ENCODE data around the gene TMEM167B.
"Not testable (repeated sequence)": the region's sequence is repeated elsewhere in the genome, so short reads cannot be mapped to it uniquely, and the experiment has no call there.

Gene TMEM167B

DNA sequence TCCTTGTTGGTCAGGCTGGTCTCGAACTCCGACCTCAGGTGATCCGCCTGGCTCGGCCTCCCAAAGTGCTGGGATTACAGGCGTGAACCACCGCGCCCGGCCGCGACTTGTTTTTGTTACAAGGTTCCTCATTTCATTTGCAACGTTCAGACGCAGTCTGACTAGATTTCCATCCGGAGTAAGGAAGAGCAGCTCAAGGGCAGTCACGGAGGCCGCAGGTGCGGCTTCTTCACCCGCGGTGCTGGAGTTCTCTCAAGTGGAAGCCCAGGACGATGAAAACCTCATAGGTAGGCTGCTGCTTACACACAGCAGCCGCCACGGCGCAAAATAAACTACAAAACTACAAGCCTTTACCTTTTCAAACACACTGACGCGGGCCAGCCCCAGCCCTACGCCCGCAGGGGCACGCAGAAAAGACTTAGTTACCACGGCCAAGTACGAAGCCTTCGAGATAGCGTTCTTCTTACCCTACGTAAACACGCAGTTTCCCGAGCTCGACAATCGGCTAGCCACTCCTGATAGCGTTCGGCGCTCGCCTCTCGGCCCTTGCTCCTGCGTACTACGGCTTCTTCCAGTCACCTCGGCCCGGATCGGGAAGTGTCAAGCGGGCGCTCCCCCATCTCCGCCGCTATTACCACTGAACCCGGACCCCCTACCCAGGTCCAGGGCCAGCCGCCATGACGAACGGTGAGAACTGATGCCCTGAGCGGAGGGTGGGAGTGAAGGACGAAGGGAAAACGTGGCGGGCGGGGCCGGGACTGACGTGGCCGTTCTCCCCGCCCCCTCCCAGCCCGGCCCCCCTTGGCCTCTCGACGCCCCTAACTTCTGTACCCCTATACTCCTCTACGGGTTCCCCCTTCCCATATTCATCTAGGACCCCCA is at the start of gene TMEM167B:
Gene TMEM167B (plus strand): TSS at position 569 of the 882 bp plus-strand sequence. CDS start 109 bp downstream, at position 678.
- DNase-seq: peak; percentile 88
- in situ Hi-C loops (cut with HindIII; ENCODE audit: low pct_ligation_motif_present, low pct_unique_long_range_greater_than_20kb, low sequenced_read_pairs): no loop called here

DNA sequence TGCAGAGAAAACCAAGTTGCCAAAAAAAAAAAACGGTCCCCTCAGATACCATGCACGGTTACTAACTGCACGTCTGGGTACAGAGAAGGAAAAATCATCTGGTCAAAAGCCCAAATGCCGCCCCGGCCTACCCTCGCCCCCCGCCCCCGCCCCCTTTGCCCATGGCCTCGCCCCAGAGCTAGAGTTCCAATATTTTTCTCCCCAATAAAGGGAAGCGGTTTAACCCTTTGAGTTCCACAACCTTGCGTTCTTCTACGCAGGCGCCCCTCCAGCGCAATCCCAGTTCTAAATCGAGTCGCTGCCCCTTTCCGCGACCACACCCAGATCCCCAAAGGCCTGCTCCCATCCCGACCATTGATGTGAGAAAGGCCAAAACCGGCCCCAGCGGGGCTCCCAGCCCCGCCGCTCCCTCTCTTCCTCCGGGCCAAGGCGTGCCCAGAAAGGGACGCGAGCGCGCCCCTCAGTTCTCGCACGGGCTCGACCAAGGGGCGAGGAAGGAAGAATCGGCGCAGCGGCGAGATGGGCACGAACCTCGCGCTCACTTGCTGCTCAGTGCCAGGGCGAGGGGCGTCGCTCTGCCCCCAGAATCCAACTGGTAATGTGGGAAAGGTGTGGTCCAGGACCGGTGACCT is 49.5 kb upstream of the TMEM167B start:
- in situ Hi-C loops (cut with HindIII; ENCODE audit: low pct_ligation_motif_present, low pct_unique_long_range_greater_than_20kb, low sequenced_read_pairs): no loop called here
- peak; percentile 20 for DNase-seq

DNA sequence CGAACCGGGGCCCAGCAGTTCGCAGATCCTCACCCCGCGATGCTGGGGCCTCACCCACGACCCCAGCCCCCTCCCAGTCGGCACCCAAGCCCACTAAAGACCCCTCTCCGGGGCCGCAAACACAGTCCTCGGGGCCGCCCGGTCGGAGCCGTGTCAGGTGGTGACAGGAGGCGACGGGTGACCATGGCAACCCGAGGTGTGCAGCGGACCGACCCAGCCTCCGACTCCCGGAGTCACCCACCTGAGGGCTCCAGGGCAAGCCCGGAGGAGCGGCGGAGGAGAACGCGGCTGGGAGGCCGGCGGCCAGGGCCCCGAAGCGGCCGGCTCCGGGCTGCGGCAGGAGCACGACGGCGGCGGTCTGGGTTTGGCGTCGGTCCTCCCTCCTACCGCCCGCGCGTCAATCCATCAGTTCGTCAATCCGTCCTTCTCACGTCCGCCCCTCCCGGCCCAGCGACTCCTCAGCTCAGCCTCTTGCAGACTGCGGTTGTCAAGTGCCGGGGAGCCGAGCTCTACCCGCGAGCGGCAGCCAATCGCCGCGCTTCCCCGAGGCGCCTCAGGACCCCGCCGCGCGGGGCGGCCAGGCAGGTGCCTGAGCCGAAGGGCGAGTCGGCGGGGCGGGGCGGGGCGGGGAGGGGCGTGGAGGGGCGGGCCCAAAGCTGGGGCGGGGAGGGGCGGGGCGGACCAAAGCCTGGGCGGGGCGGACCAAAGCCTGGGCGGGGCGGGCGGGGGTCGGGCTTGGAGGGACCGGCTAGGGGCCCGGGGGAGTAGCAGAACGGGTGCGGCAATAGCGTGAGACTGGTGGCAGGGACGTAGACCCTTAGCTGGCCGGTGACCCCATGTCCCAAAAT is 48.7 kb upstream of the TMEM167B start, which contains the start of gene WDR47:
Gene WDR47 (minus strand): TSS at position 482 of the 848 bp plus-strand sequence. CDS start 18,590 bp downstream, outside the sequence.
- in situ Hi-C loops (cut with HindIII; ENCODE audit: low pct_ligation_motif_present, low pct_unique_long_range_greater_than_20kb, low sequenced_read_pairs): no loop called here
- DNase-seq: peak; percentile 96

DNA sequence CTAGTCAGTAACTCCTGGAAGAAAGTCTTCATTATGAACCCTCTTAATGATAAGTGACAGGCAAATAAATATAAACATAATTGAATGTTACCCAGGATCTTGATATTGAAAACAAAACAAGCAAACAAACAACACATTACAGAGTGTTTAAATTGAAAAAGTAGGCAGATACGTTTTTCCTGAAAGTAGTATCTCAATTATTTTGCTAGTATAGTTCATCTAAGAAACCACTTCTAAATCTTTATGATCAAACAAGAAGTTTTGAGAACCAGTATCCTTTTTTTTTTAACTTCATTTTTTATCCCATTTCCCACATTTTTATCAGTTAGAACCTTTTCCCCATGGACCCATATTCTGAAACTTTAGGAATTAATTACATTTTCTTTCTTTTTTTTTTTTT is 45.0 kb upstream of the TMEM167B start:
- DNase-seq: no peak
- in situ Hi-C loops (cut with HindIII; ENCODE audit: low pct_ligation_motif_present, low pct_unique_long_range_greater_than_20kb, low sequenced_read_pairs): no loop called here

DNA sequence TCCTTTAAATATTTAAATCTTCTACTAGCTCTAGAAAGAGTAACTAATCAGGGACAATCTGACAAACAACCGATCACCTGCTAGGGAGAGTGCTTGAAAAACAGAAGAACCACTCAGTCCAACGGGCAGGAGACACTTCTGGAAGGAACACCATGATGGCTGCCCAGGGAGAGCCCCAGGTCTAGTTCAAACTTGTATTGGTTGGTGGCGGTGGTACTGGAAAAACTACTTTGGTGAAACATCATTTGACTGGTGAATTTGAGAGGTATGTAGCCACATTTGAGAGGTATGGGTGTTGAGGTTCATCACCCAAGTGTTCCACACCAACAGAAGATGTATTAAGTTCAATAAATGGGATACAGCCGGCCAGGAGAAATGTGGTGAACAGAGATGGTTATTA is 43.9 kb upstream of the TMEM167B start:
- in situ Hi-C loops (cut with HindIII; ENCODE audit: low pct_ligation_motif_present, low pct_unique_long_range_greater_than_20kb, low sequenced_read_pairs): no loop called here
- no peak for DNase-seq

DNA sequence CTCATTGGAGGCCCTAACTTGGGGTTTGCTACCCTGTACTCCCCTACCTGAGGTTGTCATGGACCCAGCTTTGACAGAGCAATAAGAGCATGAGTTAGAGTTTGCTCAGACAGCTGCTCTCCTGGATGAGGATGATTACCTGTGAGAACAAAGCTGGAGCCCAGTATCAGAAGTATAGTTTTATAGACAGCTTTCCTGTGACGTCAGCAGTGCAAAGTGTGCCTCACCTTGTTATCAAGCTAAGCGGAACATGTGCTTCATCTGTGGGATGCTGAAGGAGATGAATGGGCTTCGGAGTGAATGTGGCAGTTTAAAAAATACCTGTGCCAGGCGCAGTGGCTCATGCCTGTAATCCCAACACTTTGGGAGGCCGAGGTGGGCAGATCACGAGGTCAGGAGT is 43.2 kb upstream of the TMEM167B start:
- in situ Hi-C loops (cut with HindIII; ENCODE audit: low pct_ligation_motif_present, low pct_unique_long_range_greater_than_20kb, low sequenced_read_pairs): no loop called here
- no peak for DNase-seq

DNA sequence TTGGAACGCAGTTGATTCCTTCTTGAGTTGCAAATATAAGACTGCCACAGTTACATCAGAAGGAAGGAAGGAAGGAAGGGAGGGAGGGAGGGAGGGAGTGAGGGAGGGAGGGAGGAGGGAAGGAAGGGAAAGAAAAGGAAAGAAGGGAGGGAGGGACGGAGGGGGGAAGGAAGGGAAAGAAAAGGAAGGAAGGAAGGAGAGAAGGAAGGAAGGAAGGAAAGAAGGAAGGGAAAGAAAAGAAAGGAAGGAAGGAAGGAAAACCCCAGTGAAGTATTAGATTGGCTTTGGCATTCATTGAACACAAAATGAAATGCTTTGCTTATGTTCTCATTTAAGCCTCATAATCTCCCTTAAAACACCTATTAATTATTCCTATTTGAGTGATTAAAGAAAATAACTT is 42.2 kb upstream of the TMEM167B start:
- in situ Hi-C loops (cut with HindIII; ENCODE audit: low pct_ligation_motif_present, low pct_unique_long_range_greater_than_20kb, low sequenced_read_pairs): no loop called here

DNA sequence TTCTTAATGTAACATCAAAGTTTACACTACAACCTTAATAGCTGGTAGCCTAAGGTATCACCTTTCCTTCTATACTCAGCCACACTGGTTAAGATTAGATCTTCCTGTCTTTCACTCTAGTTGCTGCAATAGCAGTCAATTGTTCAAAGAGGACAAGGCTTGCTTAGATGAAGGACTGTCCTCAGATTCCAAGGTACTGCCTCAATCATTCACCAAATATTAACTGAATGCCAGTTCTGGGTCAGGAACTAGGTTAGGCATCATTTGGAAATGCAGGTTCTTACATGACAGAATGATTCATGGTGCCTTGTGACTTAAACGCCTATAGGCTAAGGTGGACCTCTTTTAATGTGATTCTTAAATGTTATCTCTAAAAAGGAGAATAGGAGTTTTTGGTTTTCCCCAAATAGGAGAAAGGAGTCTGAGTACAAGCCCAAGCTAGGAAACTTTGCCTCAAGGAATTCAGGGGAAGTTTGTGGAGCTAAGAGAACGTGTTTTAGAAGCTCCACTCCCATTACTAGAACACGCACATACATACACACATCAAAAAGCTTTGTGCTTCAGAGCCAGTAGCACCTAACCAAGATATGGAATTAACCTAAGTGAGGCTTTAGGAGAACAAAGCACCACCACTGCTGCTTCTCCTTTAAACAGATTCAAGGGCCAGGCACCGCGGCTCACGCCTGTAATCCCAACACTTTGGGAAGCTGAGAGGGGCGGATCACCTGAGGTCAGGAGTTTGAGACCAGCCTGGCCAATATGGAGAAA is 40.2 kb upstream of the TMEM167B start:
- DNase-seq: peak; percentile 30
- in situ Hi-C loops (cut with HindIII; ENCODE audit: low pct_ligation_motif_present, low pct_unique_long_range_greater_than_20kb, low sequenced_read_pairs): no loop called here

More for the DNA sequence above, 42.2 kb upstream of the TMEM167B start:
- no peak for DNase-seq

DNA sequence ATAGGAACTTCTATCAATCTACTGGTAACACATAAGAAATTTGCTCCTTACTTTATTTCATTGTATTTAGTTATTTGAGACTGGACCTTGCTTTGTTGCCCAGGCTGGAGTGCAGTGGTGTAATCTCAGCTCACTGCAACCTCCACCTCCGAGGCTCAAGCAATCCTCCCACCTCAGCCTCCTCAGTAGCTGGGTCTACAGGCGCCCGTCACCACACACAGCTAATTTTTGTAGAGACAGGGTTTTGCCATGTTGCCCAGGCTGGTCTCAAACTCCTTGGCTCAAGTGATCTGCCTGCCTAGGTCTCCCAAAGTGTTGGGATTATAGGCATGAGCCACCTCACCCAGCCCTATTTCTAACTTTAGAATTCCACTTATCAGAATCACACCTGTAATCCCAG is 38.4 kb upstream of the TMEM167B start:
- in situ Hi-C loops (cut with HindIII; ENCODE audit: low pct_ligation_motif_present, low pct_unique_long_range_greater_than_20kb, low sequenced_read_pairs); DNase-seq: not testable (repeated sequence)

DNA sequence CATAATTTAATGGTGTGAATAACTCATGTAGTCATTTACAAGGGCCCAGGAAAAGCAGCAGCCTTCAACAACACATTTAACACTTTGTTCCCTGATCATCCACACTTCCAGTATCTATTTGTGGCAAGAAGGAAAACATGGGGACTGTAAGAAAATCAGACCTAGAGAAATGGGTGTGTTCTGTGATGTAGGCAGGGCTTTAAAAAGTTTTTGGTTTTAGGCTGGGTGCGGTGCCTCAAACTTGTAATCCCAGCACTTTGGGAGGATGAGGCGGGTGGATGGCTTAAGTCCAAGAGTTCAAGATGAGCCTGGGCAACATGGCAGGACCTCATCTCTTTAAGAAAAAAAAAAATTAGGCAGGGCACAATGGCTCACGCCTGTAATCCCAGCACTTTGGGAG is 34.5 kb upstream of the TMEM167B start:
- in situ Hi-C loops (cut with HindIII; ENCODE audit: low pct_ligation_motif_present, low pct_unique_long_range_greater_than_20kb, low sequenced_read_pairs): no loop called here

DNA sequence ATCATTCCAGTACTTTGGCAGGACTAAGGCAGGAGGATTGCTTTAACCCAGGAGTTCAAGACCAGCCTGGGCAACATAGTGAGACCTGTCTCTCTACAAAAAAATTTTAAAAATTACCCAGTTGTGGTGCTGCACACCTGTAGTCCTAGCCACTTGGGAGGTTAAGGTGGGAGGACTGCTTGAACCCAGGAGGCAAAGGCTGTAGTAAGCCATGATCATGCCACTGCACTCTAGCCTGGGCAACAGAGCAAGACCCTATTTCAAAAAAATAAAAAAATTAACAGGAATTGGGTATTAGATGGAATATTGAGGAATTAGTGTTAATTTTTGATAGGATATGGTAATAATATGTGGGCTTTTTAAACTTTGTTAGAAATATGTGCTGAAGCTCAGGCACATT is 31.5 kb upstream of the TMEM167B start:
- DNase-seq: no peak
- in situ Hi-C loops (cut with HindIII; ENCODE audit: low pct_ligation_motif_present, low pct_unique_long_range_greater_than_20kb, low sequenced_read_pairs): no loop called here

More for the DNA sequence above, 34.5 kb upstream of the TMEM167B start:
- DNase-seq: no peak

DNA sequence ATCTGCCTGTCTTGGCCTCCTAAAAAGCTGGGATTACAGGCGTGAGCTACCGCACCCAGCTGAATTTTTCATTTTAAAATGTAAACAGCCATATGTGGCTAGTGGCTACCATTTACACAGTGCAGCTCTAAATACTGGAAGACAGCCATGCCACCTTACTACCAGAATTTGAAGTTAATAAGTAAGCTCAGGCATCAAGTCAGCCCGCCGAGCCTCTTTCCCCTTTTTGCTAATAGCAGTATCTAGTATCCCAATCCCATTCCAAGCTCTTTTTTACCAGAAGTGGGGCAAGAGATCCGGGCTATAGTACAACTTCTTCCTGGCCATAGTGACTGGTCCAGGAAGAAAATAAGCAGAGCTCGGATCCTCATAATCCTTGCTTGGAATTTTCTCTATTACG is 29.9 kb upstream of the TMEM167B start:
- no peak for DNase-seq
- in situ Hi-C loops (cut with HindIII; ENCODE audit: low pct_ligation_motif_present, low pct_unique_long_range_greater_than_20kb, low sequenced_read_pairs): no loop called here

DNA sequence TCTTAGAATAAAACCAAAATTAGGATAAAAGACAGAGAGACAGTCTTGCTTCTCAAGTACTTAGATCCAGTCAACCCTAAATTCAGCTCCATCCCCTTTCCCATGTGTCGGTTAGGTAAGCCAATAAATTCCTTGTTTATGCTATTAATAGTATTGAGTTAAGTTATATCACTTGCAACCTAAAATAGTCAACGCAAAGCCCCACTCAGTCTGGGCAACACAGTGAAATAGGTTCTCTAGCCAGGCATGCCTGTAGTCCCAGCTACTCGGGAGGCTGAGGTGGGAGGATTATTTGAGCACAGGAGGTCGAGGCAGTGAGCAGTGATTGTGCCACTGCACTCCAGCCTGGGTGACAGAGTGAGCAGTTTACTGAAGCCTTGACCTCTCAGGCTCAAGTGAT is 29.4 kb upstream of the TMEM167B start:
- in situ Hi-C loops (cut with HindIII; ENCODE audit: low pct_ligation_motif_present, low pct_unique_long_range_greater_than_20kb, low sequenced_read_pairs): no loop called here
- DNase-seq: no peak

DNA sequence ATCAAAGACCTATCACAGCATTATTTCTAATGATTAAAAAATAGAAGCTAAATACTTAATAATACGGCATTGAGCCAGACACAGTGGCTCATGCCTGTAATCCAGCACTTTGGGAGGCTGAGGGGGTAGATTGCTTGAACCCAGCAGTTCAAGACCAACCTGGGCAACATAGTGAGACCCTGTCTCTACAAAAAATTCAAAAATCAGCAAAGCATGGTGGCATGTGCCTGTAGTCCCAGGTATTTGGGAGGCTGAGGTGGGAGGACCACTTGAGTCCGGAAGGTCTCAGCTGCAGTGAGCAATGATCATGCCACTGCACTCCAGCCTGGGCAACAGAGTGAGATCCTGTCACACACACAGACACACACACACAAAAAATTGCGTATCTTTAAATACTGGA is 25.4 kb upstream of the TMEM167B start:
- DNase-seq: no peak
- in situ Hi-C loops (cut with HindIII; ENCODE audit: low pct_ligation_motif_present, low pct_unique_long_range_greater_than_20kb, low sequenced_read_pairs): no loop called here

DNA sequence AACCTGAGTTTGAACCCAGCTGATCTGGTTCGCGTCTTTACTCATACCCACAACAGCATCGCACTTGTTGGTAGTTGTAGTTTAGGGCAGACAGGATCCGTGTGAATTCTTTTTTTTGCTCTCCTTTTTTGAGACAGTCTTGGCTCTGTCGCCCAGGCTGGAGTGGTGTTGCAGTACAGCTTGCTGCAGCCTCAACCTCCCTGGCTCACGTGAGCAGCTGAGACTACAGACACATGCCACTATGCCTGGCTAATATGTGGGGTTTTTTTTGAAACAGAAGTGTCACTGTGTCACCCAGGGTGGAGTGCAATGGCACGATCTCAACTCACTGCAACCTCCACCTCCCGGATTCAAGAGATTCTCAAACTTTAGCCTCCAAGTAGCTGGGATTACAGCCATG is 22.7 kb upstream of the TMEM167B start:
- DNase-seq: no peak
- in situ Hi-C loops (cut with HindIII; ENCODE audit: low pct_ligation_motif_present, low pct_unique_long_range_greater_than_20kb, low sequenced_read_pairs): no loop called here

DNA sequence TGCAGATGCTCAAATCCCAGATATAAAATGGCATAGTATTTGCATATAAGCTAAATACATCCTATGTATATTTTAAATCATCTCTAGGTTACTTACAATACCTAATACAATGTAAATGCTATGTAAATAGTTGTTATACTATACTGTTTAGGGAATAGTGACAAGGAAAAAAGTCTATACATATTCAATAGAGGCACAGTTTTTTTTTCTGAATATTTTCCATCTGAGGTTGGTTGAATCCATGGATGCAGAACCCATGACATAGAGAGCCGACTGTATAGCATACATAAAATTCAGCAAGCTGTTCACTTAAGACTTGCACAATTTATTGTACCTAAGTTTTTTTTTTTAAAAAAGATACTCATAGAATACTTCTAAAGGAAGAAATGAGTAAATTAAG is 21.3 kb upstream of the TMEM167B start:
- DNase-seq: no peak
- in situ Hi-C loops (cut with HindIII; ENCODE audit: low pct_ligation_motif_present, low pct_unique_long_range_greater_than_20kb, low sequenced_read_pairs): no loop called here

DNA sequence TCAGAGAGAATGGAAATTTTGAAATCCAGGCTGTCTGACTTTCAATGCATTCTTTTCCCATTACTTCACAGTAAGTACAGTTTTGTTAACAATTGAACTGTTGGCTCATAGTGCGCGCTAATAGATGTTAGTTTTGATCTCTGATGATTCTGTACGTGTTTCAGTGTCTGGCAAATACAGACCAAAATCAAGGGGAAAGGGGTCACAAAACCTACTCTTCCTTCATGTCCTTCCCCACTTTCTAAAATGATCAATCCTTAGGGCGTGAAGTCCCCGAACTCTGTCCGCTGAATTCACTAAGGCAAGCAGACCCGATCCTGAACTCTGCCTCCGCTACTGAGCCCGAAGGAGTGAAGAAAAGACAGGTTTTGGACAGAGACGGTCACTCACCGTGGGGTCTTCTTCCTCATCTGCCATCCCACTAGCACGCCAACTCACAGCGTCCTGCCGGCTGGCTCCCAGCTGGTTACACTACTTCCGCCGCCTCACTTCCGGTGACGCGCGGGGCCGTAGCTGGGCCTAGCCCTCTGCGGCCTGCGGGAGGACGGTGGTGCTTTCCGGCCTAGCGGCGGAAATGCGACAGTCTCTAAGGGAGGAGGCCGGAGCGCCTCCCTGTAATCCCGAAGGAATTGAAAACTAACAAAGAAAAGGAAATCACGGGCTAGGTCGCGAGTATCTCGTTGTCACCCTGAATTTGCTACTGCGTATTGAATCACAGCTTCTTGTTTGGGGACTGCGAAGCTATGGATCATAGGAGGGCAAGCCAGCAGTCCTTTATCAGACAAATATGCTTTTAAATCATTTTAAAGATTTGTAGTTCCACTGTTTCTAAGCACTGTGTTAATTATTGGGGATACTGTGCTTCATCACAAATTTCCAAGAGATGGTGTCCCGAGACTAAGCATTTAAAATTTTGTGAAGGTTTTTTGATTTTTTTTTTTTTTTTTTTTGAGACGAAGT is 14.8 kb upstream of the TMEM167B start, which contains the start of gene TAF13:
Gene TAF13 (minus strand): TSS at position 473 of the 960 bp plus-strand sequence. CDS start 56 bp downstream, at position 417.
- in situ Hi-C loops (cut with HindIII; ENCODE audit: low pct_ligation_motif_present, low pct_unique_long_range_greater_than_20kb, low sequenced_read_pairs): no loop called here
- DNase-seq: peak; percentile 94
